ENCODE data around the gene SERPINA5. TPM values are rescaled to one million over a fixed set of nuclear protein-coding genes. Genes with fewer than 3 reads are reported as not detected.
"Not testable (repeated sequence)": the region's sequence is repeated elsewhere in the genome, so short reads cannot be mapped to it uniquely, and the experiment has no call there.

Gene SERPINA5
- total RNA-seq, 1 experiment from 2014 or later = 2.9 TPM

GRCh38 chr14:94598816-94599655 is 17.8 kb downstream of the SERPINA5 start:
- DNase-seq (ENCODE audit: low read depth) = peak; percentile 92

GRCh38 chr14:94599656-94600004 is 18.4 kb downstream of the SERPINA5 start:
- DNase-seq (ENCODE audit: low read depth) = no peak

- DNase-seq (ENCODE audit: low read depth) = no peak
Measured at GRCh38 chr14:94600148-94600545, 18.9 kb downstream of the SERPINA5 start.

GRCh38 chr14:94601884-94602391 is 20.7 kb downstream of the SERPINA5 start:
- DNase-seq (ENCODE audit: low read depth) = peak; percentile 88

GRCh38 chr14:94602722-94603121 is 21.5 kb downstream of the SERPINA5 start:
- DNase-seq (ENCODE audit: low read depth) = no peak

GRCh38 chr14:94605361-94605760 is 24.1 kb downstream of the SERPINA5 start:
- no peak for DNase-seq (ENCODE audit: low read depth)

- not testable (repeated sequence) for DNase-seq (ENCODE audit: low read depth)
Measured at GRCh38 chr14:94608966-94609365, 27.7 kb downstream of the SERPINA5 start.

GRCh38 chr14:94611179-94611578 is 30.0 kb downstream of the SERPINA5 start:
- DNase-seq (ENCODE audit: low read depth) = no peak

- DNase-seq (ENCODE audit: low read depth) = no peak
Measured at GRCh38 chr14:94612174-94612573, 30.9 kb downstream of the SERPINA5 start, which contains the start of gene SERPINA3. Gene SERPINA3, plus strand, starts transcription at chr14:94612391. Its CDS starts 2,051 bp downstream, at chr14:94614442.

- no peak for DNase-seq (ENCODE audit: low read depth)
Measured at GRCh38 chr14:94612580-94613554, 31.6 kb downstream of the SERPINA5 start.

GRCh38 chr14:94613720-94614644 is 32.8 kb downstream of the SERPINA5 start:
- no peak for DNase-seq (ENCODE audit: low read depth)

GRCh38 chr14:94614802-94615201 is 33.6 kb downstream of the SERPINA5 start:
- no peak for DNase-seq (ENCODE audit: low read depth)

- no peak for DNase-seq (ENCODE audit: low read depth)
Measured at GRCh38 chr14:94615254-94615653, 34.0 kb downstream of the SERPINA5 start.

GRCh38 chr14:94615823-94616570 is 34.8 kb downstream of the SERPINA5 start:
- no peak for DNase-seq (ENCODE audit: low read depth)

- no peak for DNase-seq (ENCODE audit: low read depth)
Measured at GRCh38 chr14:94617366-94617941, 36.2 kb downstream of the SERPINA5 start.

GRCh38 chr14:94617988-94618822 is 37.0 kb downstream of the SERPINA5 start:
- no peak for DNase-seq (ENCODE audit: low read depth)

- no peak for DNase-seq (ENCODE audit: low read depth)
Measured at GRCh38 chr14:94619297-94619696, 38.1 kb downstream of the SERPINA5 start.

GRCh38 chr14:94620597-94620996 is 39.4 kb downstream of the SERPINA5 start:
- DNase-seq (ENCODE audit: low read depth) = no peak
